GM12878 (cell line): ENCODE measurements around the gene PALS2. TPM values are rescaled to one million over a fixed set of nuclear protein-coding genes. Genes with fewer than 3 reads are reported as not detected.

Experiments
- BRCA1 ChIP-seq: IDR thresholded peaks from 2 replicates; pipeline ENCODE4 v1.6.1; 2011; ENCODE audit warnings: low read depth, low read length, improper control_type of control experiment
- CHD1 ChIP-seq: IDR thresholded peaks from 2 replicates; pipeline ENCODE4 v1.6.1; 2012; ENCODE audit warnings: low read depth, low read length, improper control_type of control experiment
- CHD2 ChIP-seq: IDR thresholded peaks from 2 replicates; pipeline ENCODE4 v1.6.1; 2011; ENCODE audit warnings: low read depth, low read length, improper control_type of control experiment, borderline replicate concordance
- CTCF ChIP-seq, 3 experiments: IDR thresholded peaks in 2 of 3; conservative IDR thresholded peaks in 1 of 3; 2 replicates each; pipeline ENCODE4 v1.5.1; 2011; ENCODE audit warnings: low read depth in 3 of 3, low read length in 3 of 3, mild to moderate bottlenecking in 3 of 3, control low read depth in 2 of 3, moderate library complexity in 2 of 3, inconsistent platforms in 1 of 3, mixed read lengths in 1 of 3; ENCODE audit not compliant: control insufficient read depth in 2 of 3, insufficient read depth in 1 of 3; ENCODE audit errors: extremely low read depth in 1 of 3
- ESRRA ChIP-seq: IDR thresholded peaks from 2 replicates; pipeline ENCODE4 v1.6.1; 2012; ENCODE audit warnings: mild to moderate bottlenecking, low read length, improper control_type of control experiment
- ETV6 ChIP-seq, 2 experiments: fragments of 450-650 bp in 1 of 2; IDR thresholded peaks in 1 of 2; conservative IDR thresholded peaks in 1 of 2; 2 replicates each; pipeline ENCODE4 v1.6.1; 2014; ENCODE audit warnings: antibody characterized with exemption in 1 of 2, borderline replicate concordance in 1 of 2, low read depth in 1 of 2, mild to moderate bottlenecking in 1 of 2, moderate library complexity in 1 of 2
- HCFC1 ChIP-seq: fragments of 150-350 bp; IDR thresholded peaks from 2 replicates; pipeline ENCODE4 v1.6.1; 2014; ENCODE audit warnings: low read length
- IKZF2 ChIP-seq, 2 experiments: fragments of 450-650 bp; IDR thresholded peaks; 2 replicates each; pipeline ENCODE4 v1.6.1; 2017; ENCODE audit warnings: mild to moderate bottlenecking in 2 of 2, moderate library complexity in 2 of 2
- IRF3 ChIP-seq: fragments of 450-650 bp; IDR thresholded peaks from 2 replicates; pipeline ENCODE4 v1.6.1; 2014; ENCODE audit warnings: mild to moderate bottlenecking
- KDM1A ChIP-seq: fragments of 200-600 bp; sonication (generic); IDR thresholded peaks from 2 replicates; pipeline ENCODE4 v1.6.1; 2016; ENCODE audit warnings: borderline replicate concordance
- KLF5 ChIP-seq: fragments of 450-650 bp; IDR thresholded peaks from 2 replicates; pipeline ENCODE4 v1.6.1; 2014; ENCODE audit warnings: mild to moderate bottlenecking; ENCODE audit not compliant: partially characterized antibody
- MAX ChIP-seq: IDR thresholded peaks from 2 replicates; pipeline ENCODE4 v1.6.1; 2012; ENCODE audit warnings: low read depth, low read length, improper control_type of control experiment
- MYC ChIP-seq: IDR thresholded peaks from 2 replicates; pipeline ENCODE4 v1.6.1; 2011; ENCODE audit warnings: mild to moderate bottlenecking, low read length, moderate library complexity, inconsistent platforms; ENCODE audit not compliant: insufficient read depth, insufficient replicate concordance, insufficient read length, severe bottlenecking
- PML ChIP-seq: IDR thresholded peaks from 2 replicates; pipeline ENCODE4 v1.6.1; 2012; ENCODE audit warnings: low read length, inconsistent platforms
- POLR2A ChIP-seq: IDR thresholded peaks from 2 replicates; pipeline ENCODE4 v1.6.1; 2011; ENCODE audit warnings: low read depth, mild to moderate bottlenecking, low read length
- RELA ChIP-seq: fragments of 450-650 bp; IDR thresholded peaks from 2 replicates; pipeline ENCODE4 v1.8.0; 2014; ENCODE audit warnings: borderline replicate concordance; ENCODE audit not compliant: partially characterized antibody
- RFX5 ChIP-seq: IDR thresholded peaks from 2 replicates; pipeline ENCODE4 v1.6.1; 2011; ENCODE audit warnings: low read depth, low read length, improper control_type of control experiment
- SMARCA5 ChIP-seq: fragments of 450-650 bp; IDR thresholded peaks from 2 replicates; pipeline ENCODE4 v1.6.1; 2017; ENCODE audit warnings: mild to moderate bottlenecking
- SPI1 ChIP-seq: IDR thresholded peaks from 2 replicates; pipeline ENCODE4 v1.6.1; 2011; ENCODE audit warnings: low read depth, mild to moderate bottlenecking, low read length, moderate library complexity, borderline replicate concordance; ENCODE audit not compliant: insufficient read depth
- SUPT20H ChIP-seq: IDR thresholded peaks from 2 replicates; pipeline ENCODE4 v1.6.1; 2011; ENCODE audit warnings: low read depth, mild to moderate bottlenecking, low read length, moderate library complexity, borderline replicate concordance; ENCODE audit not compliant: control insufficient read depth
- TARDBP ChIP-seq: IDR thresholded peaks from 2 replicates; pipeline ENCODE4 v1.6.1; 2016; ENCODE audit warnings: borderline replicate concordance
- ZBED1 ChIP-seq: IDR thresholded peaks from 2 replicates; pipeline ENCODE4 v1.6.1; 2016; ENCODE audit warnings: borderline replicate concordance
- ZNF592 ChIP-seq: fragments of 450-650 bp; IDR thresholded peaks from 2 replicates; pipeline ENCODE4 v1.6.1; 2017; ENCODE audit warnings: mild to moderate bottlenecking, moderate library complexity
- ZNF622 ChIP-seq: fragments of 450-650 bp; IDR thresholded peaks from 2 replicates; pipeline ENCODE4 v1.6.1; 2017; ENCODE audit warnings: mild to moderate bottlenecking, inconsistent platforms
- polyA plus RNA-seq, 11 experiments: library from polyadenylated mRNA; depleted of rRNA in 4 of 11; unstranded in 6 of 11; stranded (reverse) in 5 of 11; fragments of >200 nt; fragmentation: Nextera tagmentation in 4 of 11; fragmentation: Illumina TruSeq in 1 of 11; extraction: Ambion mirVana in 4 of 11; extraction: Trizol in 1 of 11; gene quantifications; 1 replicate in 1 of 11; 2 replicates in 10 of 11; pipeline versions ENCODE4 v1.2.1 to v1.2.3, GENCODE V29; 2011 to 2016; ENCODE audit warnings: inconsistent platforms in 2 of 11, missing spikeins in 2 of 11, low read depth in 1 of 11
- total RNA-seq, 4 experiments: library from RNA; depleted of rRNA in 3 of 4; stranded (reverse); fragments of >200 nt in 3 of 4; fragmentation: Illumina TruSeq in 1 of 4; extraction: Trizol in 1 of 4; gene quantifications; 2 replicates each; pipeline versions ENCODE4 v1.2.1 to v1.2.3, GENCODE V29; 2013 to 2021

PALS2 gene
- total and polyA plus RNA-seq, 10 of the 15 experiments (the other 5 are each of a cell fraction or from before 2014, with no cell fraction given), result 10.7 to 53.5 (median 20.1) TPM

GRCh38 chr7:24573554-24574338, 494 bp downstream of the PALS2 start (continued):
- no peak for TF ChIP-seq KLF5
- TF ChIP-seq HCFC1, result no peak
- no peak for TF ChIP-seq ZBED1
- no peak for TF ChIP-seq TARDBP
- no peak for TF ChIP-seq KDM1A
- no peak for TF ChIP-seq PML
- TF ChIP-seq ZNF592, result no peak
- TF ChIP-seq RFX5, result no peak
- TF ChIP-seq IKZF2 (IDR thresholded peaks at IDR 0.05), result peak in 1 of 2 experiments; percentile 25; a peak in 1 of 4 replicates
- no peak for TF ChIP-seq ETV6 (conservative IDR thresholded peaks at IDR 0.05 in 1 of 2, IDR thresholded peaks at IDR 0.05 in 1 of 2; ENCODE audit: borderline replicate concordance in 1 of 2, low read depth in 1 of 2)
- no peak for TF ChIP-seq BRCA1
- TF ChIP-seq CHD2, result 0 out of 2 replicates have a peak, but pooled peaks have one; percentile 20
- TF ChIP-seq ESRRA, result no peak
- TF ChIP-seq MYC, result no peak
- TF ChIP-seq CTCF (IDR thresholded peaks at IDR 0.05 in 2 of 3, conservative IDR thresholded peaks at IDR 0.05 in 1 of 3; ENCODE audit: control insufficient read depth in 2 of 3, extremely low read depth in 1 of 3, insufficient read depth in 1 of 3, low read depth in 3 of 3, low read length in 3 of 3), result no peak; a peak in 1 of 6 replicates
- no peak for TF ChIP-seq RELA
- TF ChIP-seq SPI1, result no peak
- no peak for TF ChIP-seq SUPT20H
- 0 out of 2 replicates have a peak, but pooled peaks have one; percentile 37 for TF ChIP-seq CHD1
- TF ChIP-seq IRF3, result no peak
- no peak for TF ChIP-seq ZNF622
- TF ChIP-seq POLR2A, result 0 out of 2 replicates have a peak, but pooled peaks have one; percentile 32
- 0 out of 2 replicates have a peak, but pooled peaks have one; percentile 22 for TF ChIP-seq SMARCA5
- no peak for TF ChIP-seq MAX
